HG03159 (cell line): Measurements from ENCODE around the gene TMOD2.
A peak's percentile ranks its signal among the peaks of the same experiment; 100 is the strongest.
"Not testable (repeated sequence)": the region's sequence is repeated elsewhere in the genome, so short reads cannot be mapped to it uniquely, and the experiment has no call there.

Source experiments
- ATAC-seq: cut with Tn5 transposase; IDR thresholded peaks from one replicate; pipeline ENCODE4 v1.9.1; 2021; ENCODE audit warnings: mild to moderate bottlenecking, moderate library complexity; ENCODE audit not compliant: unreplicated experiment

TMOD2 gene

DNA sequence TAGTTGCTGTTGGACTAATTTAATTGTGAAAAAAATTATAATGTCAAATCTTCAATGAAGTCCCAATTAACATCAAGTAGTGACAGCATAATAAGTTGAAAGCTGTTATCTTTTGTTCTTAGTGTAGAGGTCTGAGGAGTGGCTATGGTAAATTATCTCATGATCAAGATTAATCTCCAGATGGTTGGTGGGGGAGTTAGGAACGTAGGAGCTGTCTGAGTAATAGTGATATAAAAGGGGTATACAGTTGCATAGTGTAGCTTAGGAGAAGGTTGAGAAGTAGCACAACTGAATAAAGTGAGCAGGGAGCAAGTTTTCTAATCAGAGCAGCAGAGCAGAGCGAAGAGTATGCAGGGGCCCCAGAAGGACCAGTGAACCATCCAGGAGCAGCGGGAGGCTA lies 19.5 kb downstream of the TMOD2 start:
- ATAC-seq, result no peak

DNA sequence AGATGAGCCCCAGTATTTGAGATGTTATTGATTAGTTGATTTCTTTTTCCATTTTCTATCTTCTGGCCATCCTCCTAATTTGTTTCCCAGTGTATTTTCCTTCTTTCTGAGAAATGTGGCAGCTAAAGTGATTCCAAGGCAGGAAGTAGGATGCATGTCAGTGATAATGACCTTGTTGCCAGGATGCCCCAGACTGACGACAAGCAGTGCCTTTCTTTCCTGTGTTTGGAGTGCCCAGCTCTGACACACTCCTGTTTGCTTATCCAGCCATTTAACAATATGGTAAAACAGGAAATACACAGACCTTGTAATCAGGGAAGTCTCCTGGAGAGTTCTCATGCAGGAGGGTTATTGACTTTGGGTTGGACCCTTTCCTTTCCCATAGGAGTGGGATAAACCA lies 20.4 kb downstream of the TMOD2 start:
- ATAC-seq, result no peak

DNA sequence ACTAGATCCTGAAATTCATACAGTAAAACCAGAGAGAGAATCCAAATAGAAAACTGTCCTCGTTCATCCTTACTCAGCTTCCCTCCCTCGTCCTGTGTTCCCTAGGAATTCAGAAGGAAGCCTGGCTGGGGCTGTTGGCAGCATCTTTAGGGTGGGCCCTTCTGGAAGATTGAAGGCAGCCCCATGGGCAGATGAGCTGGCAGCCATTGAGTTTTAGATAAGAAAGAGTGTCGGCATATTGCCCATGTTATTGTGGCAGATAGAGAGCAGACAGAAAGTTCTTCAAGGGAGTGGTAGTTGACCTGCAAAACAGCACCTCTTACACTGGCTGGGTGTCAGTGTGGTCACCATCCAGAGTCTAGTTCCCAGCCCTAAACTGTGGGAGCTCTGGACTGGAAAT lies 23.5 kb downstream of the TMOD2 start:
- ATAC-seq, result no peak

DNA sequence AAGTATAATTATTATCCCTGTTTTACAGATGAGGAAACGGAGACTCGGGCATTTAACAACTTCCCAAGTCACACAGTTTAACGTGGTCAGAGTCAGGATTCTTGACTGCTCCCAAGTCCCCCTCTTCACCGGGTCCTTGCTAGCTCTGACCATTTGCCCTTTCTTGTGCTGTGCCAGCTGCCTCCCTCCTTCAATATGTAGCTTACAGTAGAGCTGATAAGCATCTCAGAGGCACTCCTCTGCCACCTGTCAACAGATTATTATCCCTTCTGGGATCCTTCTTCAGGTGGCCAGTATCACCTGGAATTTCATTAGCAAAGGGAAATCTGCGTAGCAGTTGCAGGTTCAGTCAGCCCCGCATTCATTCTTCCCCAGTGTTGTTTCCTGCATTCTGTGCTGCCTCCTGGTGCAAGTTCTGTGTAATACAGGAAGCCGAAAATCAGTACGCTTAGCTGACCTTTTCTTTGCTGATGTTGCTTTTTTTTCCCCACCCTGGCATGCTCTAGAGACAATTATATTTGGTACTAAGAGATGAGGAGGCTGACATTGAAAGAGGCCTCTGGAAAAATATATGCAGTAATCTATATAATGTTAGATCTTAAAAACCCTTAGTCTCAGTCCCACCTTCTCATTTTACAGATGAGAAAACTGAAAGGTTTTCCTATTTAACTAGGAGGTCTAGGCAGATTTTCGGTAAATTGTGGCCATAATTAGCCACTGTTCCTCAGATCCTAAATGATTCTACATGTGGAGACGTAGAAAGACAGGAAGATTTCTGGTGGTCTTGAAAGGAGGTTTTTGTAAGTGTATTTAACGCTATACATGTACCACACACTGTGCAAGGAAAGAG lies 24.8 kb downstream of the TMOD2 start:
- no peak for ATAC-seq

DNA sequence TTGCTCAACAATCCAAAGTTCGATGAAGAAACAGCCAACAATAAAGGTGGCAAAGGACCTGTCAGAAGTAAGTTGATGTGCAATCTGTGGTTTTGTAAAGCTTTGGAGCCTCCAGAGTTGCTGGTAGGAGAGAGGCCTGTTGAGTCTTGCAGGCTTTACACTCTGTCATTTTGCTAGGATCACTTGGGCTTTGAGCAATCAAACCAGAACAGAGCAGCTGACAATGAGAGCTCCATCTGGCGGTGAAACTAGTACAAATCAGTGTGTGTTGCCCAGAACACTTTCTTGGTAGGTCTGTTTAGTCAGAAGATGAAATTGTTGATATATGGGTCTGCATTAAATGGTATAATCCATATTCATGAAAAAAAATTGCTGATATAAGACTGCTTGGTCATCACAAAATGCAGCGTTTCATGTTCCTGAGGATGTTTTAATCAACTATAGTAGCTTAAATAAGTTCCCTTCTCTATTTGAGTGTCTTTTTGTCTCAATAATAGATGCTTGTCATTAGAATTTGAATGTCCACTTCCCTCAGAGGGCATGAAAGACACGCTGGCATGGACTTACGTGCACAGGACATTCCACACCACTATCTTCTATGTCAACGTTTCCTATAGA lies 25.7 kb downstream of the TMOD2 start:
- peak; percentile 57 for ATAC-seq

DNA sequence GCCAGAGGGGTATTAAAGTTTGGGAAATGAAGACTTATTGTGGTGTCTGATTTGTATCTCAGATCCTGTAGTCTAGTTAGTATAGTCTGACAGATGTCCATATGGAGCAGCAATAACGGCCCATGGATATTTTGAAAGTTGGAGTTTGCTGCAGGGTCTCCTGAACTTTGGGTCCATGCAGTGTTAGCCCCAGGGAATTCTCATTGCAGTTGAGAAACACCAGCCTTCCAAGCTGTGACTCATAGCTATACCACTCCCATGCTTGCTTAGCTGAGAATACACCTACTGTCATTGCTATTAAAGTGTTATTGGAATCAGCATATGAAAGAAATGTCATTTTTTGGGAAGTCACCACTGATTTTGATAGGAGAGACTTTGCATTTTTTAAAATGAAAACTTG lies 29.2 kb downstream of the TMOD2 start:
- no peak for ATAC-seq

DNA sequence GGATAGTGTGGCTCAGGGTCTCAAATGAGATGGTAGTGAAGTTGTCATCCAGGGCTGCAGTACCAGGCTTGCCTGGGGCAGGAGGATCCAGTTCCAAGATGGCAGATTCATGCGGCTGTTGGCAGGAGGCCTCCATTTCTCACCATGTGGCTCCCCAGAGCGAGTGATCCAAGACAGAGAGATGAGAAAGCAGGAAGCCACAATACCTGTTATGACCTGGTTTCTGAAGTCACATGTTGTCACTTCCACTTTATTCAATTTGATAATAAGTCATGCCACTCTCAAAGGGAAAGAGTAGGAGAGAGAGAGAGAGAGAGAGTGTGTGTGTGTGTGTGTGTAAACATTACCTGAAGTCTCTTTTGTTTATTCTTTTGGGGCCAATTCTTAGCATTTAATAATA lies 30.1 kb downstream of the TMOD2 start:
- ATAC-seq, result no peak

DNA sequence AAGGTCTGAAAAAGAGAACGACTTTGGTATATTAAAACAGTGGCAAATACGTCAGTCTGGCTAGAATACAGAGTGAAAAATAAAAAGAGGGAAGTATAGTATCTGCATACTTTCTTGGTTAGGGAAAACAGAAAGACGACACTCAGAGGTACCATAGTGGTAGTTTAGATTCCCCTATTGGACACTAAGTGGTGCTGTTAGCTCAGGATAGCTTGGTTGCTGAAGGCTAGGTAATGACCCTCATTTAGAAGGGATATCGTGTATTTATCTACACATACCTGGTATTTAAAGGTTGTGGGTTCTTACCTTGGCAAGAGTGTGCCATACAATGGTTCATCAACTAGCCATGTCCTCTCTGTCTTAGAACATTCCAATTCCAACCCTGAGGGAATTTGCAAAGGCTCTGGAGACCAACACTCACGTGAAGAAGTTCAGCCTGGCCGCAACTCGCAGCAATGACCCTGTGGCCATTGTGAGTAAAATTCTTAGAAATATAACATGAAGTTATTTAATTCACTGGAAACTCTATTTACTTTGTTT lies 31.0 kb downstream of the TMOD2 start:
- ATAC-seq, result no peak

DNA sequence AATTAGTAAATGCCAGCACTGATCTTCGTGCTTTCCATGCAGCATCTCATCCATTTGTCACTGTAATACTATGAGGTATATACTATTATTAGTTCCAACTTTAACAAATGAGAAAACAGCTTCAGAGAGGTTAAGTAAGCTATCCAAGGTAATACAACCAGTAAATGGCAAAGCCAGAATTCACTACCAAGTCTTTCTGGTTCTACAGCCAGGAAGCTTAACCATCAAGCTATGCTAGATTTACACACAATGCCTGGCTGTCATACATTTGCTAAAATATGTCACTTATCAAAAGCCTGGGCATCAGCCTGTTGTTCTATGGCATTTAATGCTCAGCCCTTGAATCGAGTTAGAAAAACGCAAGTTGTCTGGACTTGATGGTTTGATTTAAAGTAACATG lies 32.6 kb downstream of the TMOD2 start:
- no peak for ATAC-seq

DNA sequence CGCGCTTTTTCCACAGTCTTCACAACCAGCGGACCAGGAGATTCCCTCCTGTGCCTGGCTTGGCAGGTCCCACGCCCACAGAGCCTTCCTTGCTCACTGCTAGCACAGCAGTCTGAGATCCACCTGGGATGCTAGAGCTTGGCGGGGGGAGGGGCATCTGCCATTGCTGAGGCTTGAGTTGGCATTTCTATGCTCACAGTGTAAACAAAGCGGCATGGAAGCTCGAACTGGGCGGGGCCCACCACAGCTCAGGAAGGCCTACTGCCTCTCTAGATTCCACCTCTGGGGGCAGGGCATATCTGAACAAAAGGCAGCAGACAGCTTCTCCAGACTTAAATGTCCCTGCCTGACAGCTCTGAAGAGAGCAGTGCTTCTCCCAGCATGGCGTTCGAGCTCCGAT lies 35.7 kb downstream of the TMOD2 start:
- not testable (repeated sequence) for ATAC-seq

DNA sequence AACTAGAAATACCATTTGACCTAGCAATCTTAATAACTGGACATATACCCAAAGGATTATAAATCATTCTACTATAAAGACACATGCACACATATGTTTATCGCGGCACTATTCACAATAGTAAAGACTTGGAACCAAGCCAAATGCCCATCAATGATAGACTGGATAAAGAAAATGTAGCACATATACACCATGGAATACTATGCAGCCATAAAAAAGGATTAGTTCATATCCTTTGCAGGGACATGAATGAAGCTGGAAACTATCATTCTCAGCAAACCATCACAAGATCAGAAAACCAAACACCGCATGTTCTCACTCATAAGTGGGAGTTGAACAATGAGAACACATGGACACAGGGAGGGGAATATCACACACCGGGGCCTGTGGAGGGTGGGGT lies 41.1 kb downstream of the TMOD2 start:
- not testable (repeated sequence) for ATAC-seq

DNA sequence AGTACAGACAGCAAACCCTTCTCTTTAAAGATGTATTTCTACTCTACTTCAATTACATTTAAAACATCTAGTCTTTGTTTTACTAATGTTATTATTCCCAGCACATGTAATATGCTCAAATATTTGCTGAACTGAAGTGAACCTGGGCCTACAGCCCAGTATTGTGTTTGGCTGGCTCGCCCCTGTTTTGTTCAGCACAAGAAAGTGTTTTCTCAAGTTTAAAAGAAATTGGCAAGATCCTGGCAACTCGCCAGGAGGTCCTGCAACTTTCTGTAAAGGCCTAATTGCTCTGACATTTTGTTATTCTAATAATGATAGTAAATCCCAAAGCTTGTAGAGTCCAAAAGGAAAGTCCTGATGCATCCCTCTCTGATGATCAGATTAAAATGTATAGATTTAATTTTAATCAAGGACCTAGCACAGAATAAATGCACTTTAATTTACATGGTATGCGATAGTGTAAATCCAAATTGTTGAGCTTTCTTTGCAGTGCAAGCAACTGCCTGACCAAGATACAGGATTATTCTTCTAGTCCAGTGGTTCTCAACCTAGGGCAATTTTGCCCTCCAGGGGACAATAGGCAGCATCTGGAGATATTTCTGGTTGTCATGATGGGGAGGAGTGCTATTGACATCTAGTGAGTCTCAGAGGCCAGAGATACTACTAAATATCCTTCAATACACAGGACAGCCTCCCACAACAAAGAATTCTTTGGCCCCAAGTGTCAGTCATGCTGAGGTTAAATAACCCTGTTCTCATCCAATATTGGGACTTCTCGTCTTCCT lies 42.3 kb downstream of the TMOD2 start:
- no peak for ATAC-seq

DNA sequence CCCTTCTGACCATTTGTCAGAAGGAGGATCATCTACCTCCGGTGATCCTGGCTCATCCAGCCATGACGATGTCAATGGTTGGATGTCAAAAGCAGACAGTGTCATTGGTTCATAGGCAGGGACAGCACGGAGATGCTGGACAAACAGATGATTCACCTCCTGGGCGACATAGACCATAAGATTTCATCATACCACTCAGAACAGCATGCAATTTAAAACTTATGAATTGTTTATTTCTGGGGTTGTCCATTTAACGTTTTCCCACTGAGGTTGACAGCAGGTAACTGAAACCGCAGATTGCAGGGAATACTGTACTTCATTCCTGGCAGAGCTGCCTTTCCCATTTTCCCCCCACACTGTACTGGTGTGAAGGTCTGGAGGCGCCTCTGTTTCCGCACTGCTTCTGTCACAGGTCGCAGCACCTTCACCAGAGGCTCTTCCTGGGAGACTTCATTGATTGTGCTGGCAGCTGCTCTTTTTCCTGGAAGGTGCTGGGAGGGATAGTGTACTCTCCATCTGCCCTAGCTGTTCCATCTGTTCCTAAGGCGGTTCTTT lies 45.5 kb downstream of the TMOD2 start:
- no peak for ATAC-seq

DNA sequence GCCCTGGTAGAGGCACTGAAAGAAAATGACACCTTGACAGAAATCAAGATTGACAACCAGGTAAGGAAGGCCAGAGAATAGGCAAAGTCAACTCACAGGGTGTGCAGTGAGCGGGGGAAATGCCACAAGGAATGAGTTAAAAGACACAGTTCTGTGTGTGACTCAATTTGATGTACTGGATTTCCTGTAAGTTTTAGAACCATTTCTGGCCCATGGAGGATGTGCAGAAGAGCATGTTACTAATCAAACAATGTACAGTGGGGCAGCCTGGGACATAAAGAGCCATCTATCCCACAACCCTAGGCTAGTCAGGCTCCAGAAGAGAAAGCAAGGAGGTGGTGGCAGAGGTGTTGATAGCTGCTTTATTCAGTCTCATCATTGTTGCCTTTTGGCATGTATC lies 46.9 kb downstream of the TMOD2 start:
- ATAC-seq, result no peak

DNA sequence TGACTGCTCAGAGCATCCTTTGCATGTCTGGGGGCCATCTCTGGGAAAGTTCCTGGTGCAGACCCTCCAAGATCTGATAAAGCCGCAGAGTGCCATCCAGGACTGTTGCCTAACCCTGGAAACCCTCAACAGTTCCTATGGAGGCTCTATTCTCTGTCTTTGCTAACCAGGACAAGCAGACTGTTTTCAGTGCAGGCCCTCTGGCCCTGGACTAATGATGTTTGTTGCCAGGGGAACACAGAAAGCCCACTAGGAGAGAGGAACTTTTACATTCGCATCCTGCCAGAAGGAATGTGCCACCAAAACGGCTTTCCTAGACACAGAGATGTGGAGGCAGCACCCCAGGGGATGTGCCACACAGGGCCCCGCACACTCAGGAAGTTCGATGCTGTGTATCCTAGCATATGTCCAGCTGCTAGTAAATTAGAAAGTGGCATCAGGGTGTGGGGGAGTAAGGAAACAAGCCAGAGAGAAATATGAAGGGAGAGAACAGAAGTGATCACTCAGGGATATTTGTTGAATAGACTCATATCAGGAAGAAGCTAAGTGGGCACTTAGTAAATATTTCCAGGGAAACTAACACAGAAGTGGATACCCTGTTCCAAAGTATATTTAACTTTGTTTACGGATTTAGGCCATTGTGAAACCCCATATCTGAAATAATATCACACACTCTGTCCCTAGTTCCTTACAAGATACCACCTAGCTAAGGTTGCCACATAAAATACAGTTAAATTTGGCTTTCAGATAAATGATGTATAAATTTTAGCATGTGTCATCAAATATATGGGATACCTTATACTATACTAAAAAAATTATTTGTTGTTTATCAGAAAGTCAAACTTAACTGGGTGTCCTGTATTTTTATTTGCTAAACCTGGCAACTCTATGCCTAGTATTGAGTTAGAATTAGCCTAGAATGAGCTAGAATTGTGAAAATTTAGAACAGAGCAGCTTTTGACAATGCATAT lies 48.2 kb downstream of the TMOD2 start:
- no peak for ATAC-seq

DNA sequence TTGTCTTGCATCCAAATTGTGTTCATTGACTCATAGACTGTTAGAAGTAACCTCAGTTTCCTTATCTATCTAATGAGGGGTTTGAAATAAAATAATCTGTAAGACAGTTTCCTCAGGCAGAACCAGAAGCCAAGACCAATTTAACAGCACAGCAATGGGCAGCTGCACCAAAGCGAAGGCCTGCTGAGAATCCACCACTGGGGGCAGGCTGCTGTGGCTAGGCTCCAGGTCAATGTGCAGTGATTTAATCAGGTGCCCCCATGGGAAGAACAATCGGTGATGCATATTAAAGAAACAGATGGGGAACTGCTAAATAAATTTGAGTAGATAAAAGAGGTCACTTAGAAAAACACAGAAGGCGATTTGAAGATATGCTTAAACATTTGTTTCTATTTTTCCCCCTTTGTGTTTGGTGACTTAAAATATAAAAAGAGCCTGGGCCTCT lies 50.0 kb downstream of the TMOD2 start:
- ATAC-seq, result no peak

DNA sequence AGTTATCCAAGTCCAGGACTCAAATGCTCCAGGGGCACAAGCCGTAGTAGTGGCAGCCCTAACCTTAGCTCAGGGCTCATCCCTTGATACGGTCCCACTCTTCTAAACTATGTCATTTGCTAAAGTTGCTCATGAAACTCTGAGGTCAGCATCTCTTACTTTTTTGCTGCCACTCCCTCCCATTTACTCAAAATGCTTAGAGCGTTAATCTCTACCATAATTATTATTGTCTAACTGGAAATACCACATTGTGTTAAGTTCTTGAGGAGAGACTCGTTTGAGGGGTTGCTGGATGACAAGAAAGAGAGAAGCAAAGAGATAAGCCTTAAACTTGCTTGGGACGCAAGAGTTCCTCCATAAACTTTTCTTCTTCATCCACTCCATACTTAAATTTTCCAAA lies 51.2 kb downstream of the TMOD2 start:
- no peak for ATAC-seq

DNA sequence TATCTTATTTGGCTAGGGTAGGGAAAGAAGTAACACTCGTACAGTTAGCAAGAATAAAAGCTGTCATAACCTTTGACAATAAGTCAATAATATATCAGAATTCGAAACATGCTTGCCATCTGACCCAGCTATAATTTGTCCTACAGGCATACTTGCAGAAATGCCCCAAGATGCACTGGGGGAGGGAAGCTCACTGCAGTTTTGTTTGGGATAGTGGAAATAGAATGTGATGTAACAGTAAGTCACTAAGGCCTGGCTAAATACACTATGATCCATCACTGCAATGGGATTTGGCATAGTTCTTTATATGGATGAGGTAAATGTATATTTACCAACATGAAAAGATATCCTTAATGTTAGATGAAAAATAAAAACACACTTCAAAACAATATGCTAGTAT lies 52.6 kb downstream of the TMOD2 start:
- ATAC-seq, result no peak

DNA sequence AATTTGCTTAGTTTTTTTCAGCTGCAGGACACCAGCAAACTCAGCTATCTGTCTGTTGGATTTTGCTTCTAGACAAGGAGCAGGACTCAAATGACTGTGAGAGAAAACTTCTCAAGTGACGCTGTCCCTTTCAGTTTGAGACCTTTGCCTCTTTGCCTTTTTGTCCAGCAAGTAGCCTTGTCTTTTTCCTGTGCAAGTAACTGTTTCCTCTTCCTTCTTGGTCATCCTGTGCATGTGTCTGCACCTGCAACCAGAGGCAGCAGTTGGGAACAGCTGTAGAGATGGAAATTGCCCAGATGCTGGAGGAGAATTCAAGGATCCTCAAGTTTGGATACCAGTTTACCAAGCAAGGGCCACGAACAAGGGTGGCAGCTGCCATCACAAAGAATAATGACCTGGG lies 54.7 kb downstream of the TMOD2 start:
- ATAC-seq, result no peak

DNA sequence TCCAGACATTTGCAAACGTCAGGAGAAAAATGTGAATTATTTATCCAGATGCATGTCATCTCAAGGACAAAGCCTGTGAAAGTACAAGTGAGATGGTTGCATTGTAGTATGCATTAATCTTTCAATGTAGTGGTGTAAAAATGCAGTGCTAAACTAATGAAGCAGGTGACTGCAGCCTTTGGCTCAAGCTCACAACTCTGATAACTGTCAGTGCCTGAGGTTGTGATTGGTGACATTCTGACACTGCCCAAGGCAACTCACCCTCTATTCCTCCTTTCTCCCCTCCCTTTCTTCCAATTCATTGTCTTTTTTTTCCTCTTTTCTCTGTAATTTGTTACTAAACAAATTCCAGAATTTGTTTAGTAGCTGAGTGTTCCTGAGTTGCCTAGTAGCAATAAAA lies 58.1 kb downstream of the TMOD2 start:
- ATAC-seq, result no peak
